PC-9 (cell line): ENCODE data around the gene CNN3. TPM values are rescaled to one million over a fixed set of nuclear protein-coding genes. Genes with fewer than 3 reads are reported as not detected.

Experiments
- BruUV-seq: library from RNA; stranded (reverse); fragments of 400-500 nt; replicated peaks from 2 replicates; lab custom pipeline; 2021; lab: Mats Ljungman, UMichigan
- CTCF ChIA-PET: fragments of 300-600 bp; sonication (Branson Sonifier 250); formaldehyde crosslinking; loops from one replicate; lab custom pipeline; 2022; ENCODE audit warnings: antibody characterized with exemption; lab: Charles Lee
- POLR2A ChIA-PET: fragments of 300-600 bp; sonication (Branson Sonifier 250); formaldehyde crosslinking; loops from one replicate; lab custom pipeline; 2022; ENCODE audit warnings: antibody characterized with exemption; ENCODE audit not compliant: unreplicated experiment; lab: Charles Lee
- DNase-seq, 2 experiments: peaks; one replicate each; pipeline versions ENCODE4 v3.0.0 to v3.0.0-alpha.2; 2015 to 2022; ENCODE audit warnings: mixed read lengths in 1 of 2
- H2AFZ ChIP-seq: fragments of 200-600 bp; sonication (generic); 2 replicates; pipeline ENCODE4 v1.8.1; 2017; ENCODE audit warnings: antibody characterized with exemption
- H3F3A ChIP-seq: fragments of 200-600 bp; sonication (generic); 2 replicates; pipeline ENCODE4 v1.8.1; 2017; ENCODE audit warnings: antibody characterized with exemption, mild to moderate bottlenecking, low read depth; ENCODE audit not compliant: insufficient read depth
- H3K27ac ChIP-seq: fragments of 200-600 bp; sonication (generic); 2 replicates; pipeline ENCODE4 v1.6.1; 2016; ENCODE audit warnings: mixed run types
- H3K27me3 ChIP-seq: fragments of 200-600 bp; sonication (generic); 2 replicates; pipeline ENCODE4 v1.6.1; 2016; ENCODE audit warnings: low read depth, mixed run types; ENCODE audit not compliant: insufficient read depth
- H3K36me3 ChIP-seq: fragments of 200-600 bp; sonication (generic); 2 replicates; pipeline ENCODE4 v1.6.1; 2016; ENCODE audit warnings: low read depth, mixed run types
- H3K4me1 ChIP-seq: fragments of 200-600 bp; sonication (generic); replicated peaks from 2 replicates; pipeline ENCODE4 v1.6.1; 2016; ENCODE audit warnings: mixed run types; ENCODE audit not compliant: insufficient read depth
- H3K4me2 ChIP-seq: fragments of 200-600 bp; sonication (generic); 2 replicates; pipeline ENCODE4 v1.6.1; 2017; ENCODE audit warnings: mixed run types
- H3K4me3 ChIP-seq: fragments of 200-600 bp; sonication (generic); 2 replicates; pipeline ENCODE4 v1.6.1; 2016; ENCODE audit warnings: mixed run types
- H3K79me2 ChIP-seq: fragments of 200-600 bp; sonication (generic); 2 replicates; pipeline ENCODE4 v1.6.1; 2017; ENCODE audit warnings: low read depth, mixed run types
- H3K9me2 ChIP-seq: fragments of 200-600 bp; sonication (generic); 2 replicates; pipeline ENCODE4 v1.8.1; 2017; ENCODE audit warnings: mild to moderate bottlenecking; ENCODE audit not compliant: insufficient read depth
- H3K9me3 ChIP-seq: fragments of 200-600 bp; sonication (generic); 2 replicates; pipeline ENCODE4 v1.8.1; 2016; ENCODE audit warnings: low read depth; ENCODE audit not compliant: insufficient read depth
- H4K20me1 ChIP-seq: fragments of 200-600 bp; sonication (generic); 2 replicates; pipeline ENCODE4 v1.8.1; 2017; ENCODE audit not compliant: insufficient read depth
- CTCF ChIP-seq: fragments of 200-600 bp; sonication (generic); conservative IDR thresholded peaks from 2 replicates; pipeline ENCODE4 v1.6.1; 2017; ENCODE audit warnings: mixed run types, antibody characterized with exemption, mild to moderate bottlenecking, moderate library complexity
- EZH2 ChIP-seq: fragments of 200-600 bp; sonication (generic); IDR thresholded peaks from 2 replicates; pipeline ENCODE4 v1.8.0; 2017; ENCODE audit warnings: antibody characterized with exemption, low read depth
- intact Hi-C: fragments of 100-400 bp; cut with micrococcal nuclease; formaldehyde crosslinking; loops from one replicate; pipeline ENCODE4 v1.10.0; 2022; ENCODE audit not compliant: unreplicated experiment
- total RNA-seq: library from RNA; stranded (reverse); gene quantifications from 2 replicates; pipeline ENCODE4 v1.2.3, GENCODE V29; 2021

Gene CNN3
- total RNA-seq, 1 experiment from 2014 or later: 135 TPM

- intact Hi-C loops: no loop called here
- peaks cover 4% of the 10 kb centered on the region for H3F3A ChIP-seq
- H4K20me1 ChIP-seq: peaks cover 12% of the 10 kb centered on the region; the same call in 1 of the 2 replicates
- H2AFZ ChIP-seq: no peak overlapping the region
- H3K9me2 ChIP-seq: no peaks in the 10 kb centered on the region
- H3K27ac ChIP-seq: no peak overlapping the region
- no peaks in the 10 kb centered on the region for H3K27me3 ChIP-seq
- H3K4me3 ChIP-seq: no peak overlapping the region
- BruUV-seq: no TSS peak
- ChIA-PET POLR2A (no interaction called here), CTCF (no interaction called here)
- H3K79me2 ChIP-seq: peaks cover 97% of the 10 kb centered on the region
- TF ChIP-seq CTCF (no peak), EZH2 (no peak)
- peaks cover 23% of the 10 kb centered on the region for H3K36me3 ChIP-seq
- no peaks in the 10 kb centered on the region for H3K9me3 ChIP-seq
- no peak for DNase-seq
- peaks cover 9% of the 10 kb centered on the region; the same call in 1 of the 2 replicates for H3K4me1 ChIP-seq
- H3K4me2 ChIP-seq: no peak overlapping the region
Observed at GRCh38 chr1:94908965-94909364, 17.9 kb downstream of the CNN3 start.

DNA sequence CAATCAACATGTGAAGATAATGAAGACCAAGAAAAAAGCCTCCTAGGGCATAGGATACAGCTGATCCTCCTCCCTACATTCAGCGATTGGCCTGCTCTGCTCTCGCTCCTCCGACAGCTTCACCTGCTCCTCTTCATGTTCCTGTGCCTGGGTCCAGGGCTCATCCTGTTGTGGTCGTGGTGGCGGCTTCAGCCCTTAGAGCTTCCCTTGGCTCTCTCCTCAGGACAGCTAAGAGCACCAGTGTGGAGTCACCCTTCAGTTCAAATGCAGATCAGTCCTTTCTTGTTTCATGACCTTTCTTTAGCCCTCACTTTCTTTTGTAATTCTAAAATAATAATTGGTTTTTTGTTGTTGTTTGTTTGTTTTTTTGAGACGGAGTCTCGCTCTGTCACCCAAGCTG, 18.7 kb downstream of the CNN3 start:
- peaks cover 23% of the 10 kb centered on the region for H3K36me3 ChIP-seq
- no peak for DNase-seq
- intact Hi-C loops: no loop called here
- H3K4me1 ChIP-seq: peaks cover 9% of the 10 kb centered on the region; the same call in 1 of the 2 replicates
- H3K79me2 ChIP-seq: peaks cover 95% of the 10 kb centered on the region
- peaks cover 12% of the 10 kb centered on the region for H4K20me1 ChIP-seq
- ChIA-PET CTCF (no interaction called here), POLR2A (no interaction called here)
- no peak overlapping the region for H3K4me3 ChIP-seq
- H3K27me3 ChIP-seq: no peaks in the 10 kb centered on the region
- peaks cover 10% of the 10 kb centered on the region for H3F3A ChIP-seq
- BruUV-seq: no TSS peak
- TF ChIP-seq EZH2 (no peak), CTCF (no peak)
- no peak overlapping the region for H3K4me2 ChIP-seq
- H3K9me2 ChIP-seq: no peaks in the 10 kb centered on the region
- H3K27ac ChIP-seq: no peak overlapping the region
- no peaks in the 10 kb centered on the region for H3K9me3 ChIP-seq
- no peak overlapping the region for H2AFZ ChIP-seq

DNA sequence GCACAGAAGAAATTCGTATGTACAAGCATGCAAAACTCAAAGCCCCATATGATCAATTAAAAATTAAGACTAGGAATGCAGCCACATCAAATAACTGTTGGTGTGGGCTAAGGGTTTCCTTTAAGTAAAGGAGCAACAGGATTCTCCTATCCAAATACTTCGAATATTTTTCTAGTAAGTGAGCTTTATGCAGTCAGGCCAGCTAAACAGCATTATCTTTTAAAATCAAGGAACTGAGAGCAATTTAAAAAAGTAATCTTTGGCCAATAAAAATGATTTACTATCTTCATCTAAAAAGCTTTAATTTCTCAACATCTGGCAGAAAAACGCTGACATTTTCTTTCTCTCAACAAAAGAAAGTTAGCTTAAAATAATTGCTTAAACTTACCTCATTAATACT, 19.8 kb downstream of the CNN3 start:
- Histone ChIP-seq H3K9me3 (no peaks in the 10 kb centered on the region), H3K36me3 (peaks cover 30% of the 10 kb centered on the region), H2AFZ (no peak overlapping the region), H3K79me2 (peaks cover 85% of the 10 kb centered on the region), H4K20me1 (peaks cover 12% of the 10 kb centered on the region), H3F3A (peaks cover 19% of the 10 kb centered on the region), H3K4me1 (peaks cover 9% of the 10 kb centered on the region; the same call in 1 of the 2 replicates), H3K4me2 (no peak overlapping the region), H3K4me3 (no peak overlapping the region), H3K27me3 (no peaks in the 10 kb centered on the region), H3K9me2 (no peaks in the 10 kb centered on the region), H3K27ac (no peak overlapping the region)
- BruUV-seq: no TSS peak
- no peak for DNase-seq
- intact Hi-C loops: no loop called here
- ChIA-PET CTCF (no interaction called here), POLR2A (interaction anchor here (0.7 kb wide), 1 partner anchor 65 kb away, joined by 6 read pairs; no protein-coding TSS in a partner anchor)
- no peak for TF ChIP-seq CTCF
- no peak for TF ChIP-seq EZH2
